Right cardiac atrium (tissue), 5 donors: ENCODE results near the gene TTC28. TPM values are rescaled to one million over a fixed set of nuclear protein-coding genes. Genes with fewer than 3 reads are reported as not detected.

Experiments
- ATAC-seq, 2 donors: fragments of 200-7000 bp; cut with Tn5 transposase; one replicate each; pipeline versions ENCODE4 v1.8.0 to v1.9.1; 2020; ENCODE audit warnings: moderate library complexity in 2 of 2, mild to moderate bottlenecking in 1 of 2
- DNase-seq, 3 donors: peaks; one replicate each; pipeline ENCODE4 v3.0.0-alpha.2; 2020
- H3K27ac ChIP-seq: one replicate; pipeline ENCODE4 v1.5.1; 2013; ENCODE audit warnings: mild to moderate bottlenecking, low read length, control low read depth, moderate library complexity
- H3K27me3 ChIP-seq: one replicate; pipeline ENCODE4 v1.6.1; 2013; ENCODE audit not compliant: control insufficient read depth, insufficient read depth
- H3K4me1 ChIP-seq: one replicate; pipeline ENCODE4 v1.6.1; 2013; ENCODE audit warnings: low read length; ENCODE audit not compliant: control insufficient read depth, insufficient read depth
- H3K4me3 ChIP-seq: one replicate; pipeline ENCODE4 v1.5.1; 2013; ENCODE audit warnings: low read length, control low read depth
- H3K9me3 ChIP-seq: one replicate; pipeline ENCODE4 v1.6.1; 2013; ENCODE audit warnings: low read length; ENCODE audit not compliant: control insufficient read depth
- WGBS: extraction: QIAGEN DNeasy Blood & Tissue Kit; methylation state at CpG from one replicate; pipeline ENCODE4 v1.1.7; 2013; 5-methylcytosine and 5-hydroxymethylcytosine counted together
- intact Hi-C, 4 donors: fragments of 100-400 bp; cut with DNase I; formaldehyde crosslinking; loops; one replicate each; pipeline versions ENCODE4 v1.11.0 to v1.14.0; 2022 to 2023
- polyA plus RNA-seq: library from polyadenylated mRNA; stranded (reverse); fragments of 200-250 nt; gene quantifications from one replicate; pipeline ENCODE4 v1.2.3, GENCODE V29; 2013
- total RNA-seq, 4 donors: library from RNA; stranded (reverse); fragmentation: NEBNext Ultra II Directional; extraction: Animal tissue kit (Norgen Biotek cat#: 25700); gene quantifications; one replicate each; pipeline ENCODE4 v1.2.1, GENCODE V29; 2021
- donor health status: healthy with polysubstance abuse.
- donor health status: DM: no; HTN: yes; CAD: no.
- donor health status: DM: no; HTN: no; CAD: no.
- donor health status: DM: no; HTN: yes; CAD: no; lungs with severe emphysema.
- donor health status: DM: yes; HTN: yes; CAD: no.

The TTC28 gene
- total and polyA plus RNA-seq, 5 donors, result 5.7 to 21.1 (median 18.9) TPM

GRCh38 chr22:28146401-28147314 is 533.0 kb downstream of the TTC28 start:
- ATAC-seq, result peak in 1 of 2 donors; percentile 43
- Histone ChIP-seq H3K4me1 (peaks cover 2% of the 10 kb centered on the region), H3K27ac (no peak overlapping the region), H3K27me3 (no peaks in the 10 kb centered on the region), H3K4me3 (no peak overlapping the region), H3K9me3 (no peaks in the 10 kb centered on the region)
- intact Hi-C loops, result no loop called here
- 61% methylated on average over 5 of the region's 5 CpGs for WGBS
- no peak for DNase-seq

- WGBS, result 77% methylated on average over 3 of the region's 3 CpGs
- intact Hi-C loops, result no loop called here
- Histone ChIP-seq H3K27me3 (no peaks in the 10 kb centered on the region), H3K4me3 (no peak overlapping the region), H3K4me1 (peaks cover 2% of the 10 kb centered on the region), H3K9me3 (no peaks in the 10 kb centered on the region), H3K27ac (no peak overlapping the region)
- DNase-seq (no peak), ATAC-seq (no peak)
Measured at GRCh38 chr22:28143961-28144745, 535.5 kb downstream of the TTC28 start.

GRCh38 chr22:28143241-28143865 is 536.3 kb downstream of the TTC28 start:
- WGBS, result 82% methylated on average over 2 of the region's 2 CpGs
- DNase-seq (no peak), ATAC-seq (no peak)
- Histone ChIP-seq H3K4me1 (peaks cover 2% of the 10 kb centered on the region), H3K27me3 (no peaks in the 10 kb centered on the region), H3K27ac (no peak overlapping the region), H3K9me3 (no peaks in the 10 kb centered on the region), H3K4me3 (no peak overlapping the region)
- intact Hi-C loops, result no loop called here

GRCh38 chr22:28142361-28142961 is 537.2 kb downstream of the TTC28 start:
- H3K4me1 ChIP-seq, result peaks cover 2% of the 10 kb centered on the region
- intact Hi-C loops, result no loop called here
- no peaks in the 10 kb centered on the region for H3K9me3 ChIP-seq
- H3K4me3 ChIP-seq, result no peak overlapping the region
- H3K27me3 ChIP-seq, result no peaks in the 10 kb centered on the region
- ATAC-seq (peak; percentile 55 to 71), DNase-seq (no peak)
- 60% methylated on average over 2 of the region's 2 CpGs for WGBS
- H3K27ac ChIP-seq, result no peak overlapping the region

- WGBS, result 52% methylated on average over 2 of the region's 2 CpGs
- Histone ChIP-seq H3K27me3 (no peaks in the 10 kb centered on the region), H3K9me3 (no peaks in the 10 kb centered on the region), H3K4me1 (peaks cover 2% of the 10 kb centered on the region), H3K27ac (no peak overlapping the region), H3K4me3 (no peak overlapping the region)
- ATAC-seq (no peak), DNase-seq (no peak)
- intact Hi-C loops, result no loop called here
Measured at GRCh38 chr22:28141614-28142013, 538.0 kb downstream of the TTC28 start.

- DNase-seq (no peak), ATAC-seq (peak in 1 of 2 donors; percentile 35)
- Histone ChIP-seq H3K9me3 (no peaks in the 10 kb centered on the region), H3K27me3 (no peaks in the 10 kb centered on the region), H3K4me3 (no peak overlapping the region), H3K4me1 (peaks cover 2% of the 10 kb centered on the region), H3K27ac (no peak overlapping the region)
- intact Hi-C loops, result no loop called here
- 57% methylated on average over 2 of the region's 2 CpGs for WGBS
Measured at GRCh38 chr22:28139961-28140360, 539.7 kb downstream of the TTC28 start.

- DNase-seq, result no peak
- Histone ChIP-seq H3K9me3 (no peaks in the 10 kb centered on the region), H3K27me3 (no peaks in the 10 kb centered on the region), H3K27ac (no peak overlapping the region), H3K4me3 (no peak overlapping the region), H3K4me1 (peaks cover 2% of the 10 kb centered on the region)
- WGBS, result 80% methylated on average over 1 of the region's 1 CpG
- no peak for ATAC-seq
- intact Hi-C loops, result no loop called here
Measured at GRCh38 chr22:28139516-28139915, 540.1 kb downstream of the TTC28 start.

GRCh38 chr22:28137036-28137435 is 542.6 kb downstream of the TTC28 start:
- intact Hi-C loops, result no loop called here
- Histone ChIP-seq H3K4me1 (no peaks in the 10 kb centered on the region), H3K27ac (no peak overlapping the region), H3K9me3 (no peaks in the 10 kb centered on the region), H3K27me3 (no peaks in the 10 kb centered on the region), H3K4me3 (no peak overlapping the region)
- no peak for DNase-seq
- WGBS, result 94% methylated on average over 3 of the region's 3 CpGs
- ATAC-seq, result no peak

- ATAC-seq (no peak), DNase-seq (no peak)
- no peaks in the 10 kb centered on the region for H3K4me1 ChIP-seq
- intact Hi-C loops, result no loop called here
- no peak overlapping the region for H3K4me3 ChIP-seq
- H3K27me3 ChIP-seq, result no peaks in the 10 kb centered on the region
- H3K9me3 ChIP-seq, result no peaks in the 10 kb centered on the region
- no peak overlapping the region for H3K27ac ChIP-seq
- WGBS, result 80% methylated on average over 2 of the region's 2 CpGs
Measured at GRCh38 chr22:28132466-28132865, 547.2 kb downstream of the TTC28 start.

- H3K27ac ChIP-seq, result no peak overlapping the region
- no peak for ATAC-seq
- WGBS, result 90% methylated on average over 7 of the region's 7 CpGs
- H3K4me3 ChIP-seq, result no peak overlapping the region
- H3K4me1 ChIP-seq, result no peaks in the 10 kb centered on the region
- DNase-seq, result no peak
- H3K27me3 ChIP-seq, result no peaks in the 10 kb centered on the region
- intact Hi-C loops, result no loop called here
- no peaks in the 10 kb centered on the region for H3K9me3 ChIP-seq
Measured at GRCh38 chr22:28129319-28129962, 550.2 kb downstream of the TTC28 start.
